ENCODE results near the gene TPPP3. TPM values are rescaled to one million over a fixed set of nuclear protein-coding genes. Genes with fewer than 3 reads are reported as not detected.

Gene TPPP3
- total and polyA plus RNA-seq, 9 of the 15 experiments (the other 6 are each of a cell fraction or from before 2014, with no cell fraction given): 0.13 to 0.50 (median 0.36) TPM; not detected in 2

GRCh38 chr16:67430504-67430976 is 37.2 kb upstream of the TPPP3 start (continued):
- TF ChIP-seq ZNF133 (CRISPR knock-in tag; IDR thresholded peaks at IDR 0.05): no peak
- TF ChIP-seq ZNF395 (CRISPR knock-in tag; IDR thresholded peaks at IDR 0.05): no peak
- TF ChIP-seq BCLAF1 (IDR thresholded peaks at IDR 0.05; ENCODE audit: borderline replicate concordance in 1 of 2, control insufficient read depth in 1 of 2, low read depth in 2 of 2, low read length in 1 of 2): no peak
- TF ChIP-seq SMAD2 (IDR thresholded peaks at IDR 0.05; ENCODE audit: low read depth, low read length): no peak
- no peak for TF ChIP-seq POLR3A (IDR thresholded peaks at IDR 0.05; ENCODE audit: borderline replicate concordance, extremely low read depth, insufficient read depth, insufficient read length)
- TF ChIP-seq PML (IDR thresholded peaks at IDR 0.05; ENCODE audit: low read length): no peak
- no peak for TF ChIP-seq ZNF57 (CRISPR knock-in tag; IDR thresholded peaks at IDR 0.05)
- no peak for TF ChIP-seq ZNF134 (CRISPR knock-in tag; conservative IDR thresholded peaks at IDR 0.05)
- TF ChIP-seq ETV6 (IDR thresholded peaks at IDR 0.05; ENCODE audit: borderline replicate concordance in 1 of 2, low read depth in 2 of 2, low read length in 1 of 2): no peak
- no peak for TF ChIP-seq ETV6 (CRISPR knock-in tag; IDR thresholded peaks at IDR 0.05; ENCODE audit: borderline replicate concordance)
- no peak for TF ChIP-seq KLF6 (CRISPR knock-in tag; IDR thresholded peaks at IDR 0.05; ENCODE audit: borderline replicate concordance)
- TF ChIP-seq FOSL1 (tag; conservative IDR thresholded peaks at IDR 0.05): no peak
- no peak for TF ChIP-seq MLX (CRISPR knock-in tag; conservative IDR thresholded peaks at IDR 0.05)
- TF ChIP-seq SIX5 (IDR thresholded peaks at IDR 0.05; ENCODE audit: borderline replicate concordance in 1 of 2, insufficient read depth in 1 of 2, low read depth in 1 of 2, low read length in 2 of 2): no peak
- TF ChIP-seq PCBP1 (IDR thresholded peaks at IDR 0.05; ENCODE audit: low read depth, low read length, poor library complexity, severe bottlenecking): peak; percentile 49
- TF ChIP-seq FOXP4 (CRISPR knock-in tag; IDR thresholded peaks at IDR 0.05; ENCODE audit: borderline replicate concordance): no peak
- no peak for TF ChIP-seq ZNF644 (tag; IDR thresholded peaks at IDR 0.05; ENCODE audit: low read depth)
- no peak for TF ChIP-seq ZNF274 (IDR thresholded peaks at IDR 0.05; ENCODE audit: borderline replicate concordance, low read depth, low read length)
- TF ChIP-seq ADNP (tag; IDR thresholded peaks at IDR 0.05): no peak
- TF ChIP-seq MYC (IDR thresholded peaks at IDR 0.05; ENCODE audit: low read depth, low read length): peak; percentile 51; the same call in 1 of the 2 replicates
- no peak for TF ChIP-seq MYC (CRISPR knock-in tag; IDR thresholded peaks at IDR 0.05; ENCODE audit: borderline replicate concordance, low read depth)

All from K562 (cell line).